ENCODE results near the gene PACSIN3.

GRCh38 chr11:47178737-47179654 is 7.2 kb downstream of the PACSIN3 start:
- TF ChIP-seq EZH2 (IDR thresholded peaks at IDR 0.05; ENCODE audit: low read length): no peak
- TF ChIP-seq CTCF (optimal IDR thresholded peaks at IDR 0.05 in 1 of 3, IDR thresholded peaks at IDR 0.05 in 1 of 3, conservative IDR thresholded peaks at IDR 0.05 in 1 of 3; ENCODE audit: extremely low read depth in 1 of 3, insufficient read depth in 2 of 3, low read length in 3 of 3): no peak
